ENCODE measurements around the gene JMJD1C.

DNA sequence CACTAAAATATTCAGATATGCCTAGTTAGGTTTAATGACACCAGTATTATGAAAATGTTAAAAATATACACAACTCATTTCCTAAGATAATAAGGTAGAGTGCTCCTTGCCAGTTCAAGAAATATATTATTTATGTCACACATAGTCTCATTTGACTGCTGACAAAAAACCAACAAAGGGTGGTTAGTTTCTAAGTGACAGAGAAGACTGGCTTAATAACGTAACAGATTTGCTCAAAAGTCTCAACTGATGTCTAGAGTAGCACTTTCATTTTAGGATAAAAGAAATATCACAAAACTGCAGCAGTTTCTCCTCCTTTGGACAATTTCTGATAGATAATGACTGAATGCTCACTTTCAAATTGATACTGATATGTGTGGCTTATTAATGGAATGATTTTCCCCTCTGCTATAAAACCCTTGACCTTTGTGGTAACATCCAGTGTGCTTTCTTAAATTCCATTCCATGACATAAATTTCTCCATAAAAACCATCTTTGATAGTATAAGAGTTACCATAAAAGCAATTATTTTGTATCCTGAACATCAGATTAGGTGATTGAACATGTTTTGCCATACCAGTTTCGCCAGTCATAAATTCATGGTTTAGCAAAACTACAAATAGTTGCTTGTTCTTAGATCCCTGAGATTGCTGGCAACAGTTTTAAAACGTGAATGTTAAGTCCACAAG, 238.4 kb downstream of the JMJD1C start:
- TF ChIP-seq CTCF (IDR thresholded peaks at IDR 0.05), result no peak
- TF ChIP-seq POLR2A (IDR thresholded peaks at IDR 0.05), result no peak
